GM19099 (cell line): ENCODE measurements around the gene SLC31A1.

Experiments used
- POLR2A ChIP-seq: IDR thresholded peaks from 3 replicates; pipeline ENCODE4 v1.6.1; 2011; ENCODE audit warnings: low read depth; ENCODE audit not compliant: insufficient read length; ENCODE audit errors: extremely low read depth

Gene SLC31A1

DNA sequence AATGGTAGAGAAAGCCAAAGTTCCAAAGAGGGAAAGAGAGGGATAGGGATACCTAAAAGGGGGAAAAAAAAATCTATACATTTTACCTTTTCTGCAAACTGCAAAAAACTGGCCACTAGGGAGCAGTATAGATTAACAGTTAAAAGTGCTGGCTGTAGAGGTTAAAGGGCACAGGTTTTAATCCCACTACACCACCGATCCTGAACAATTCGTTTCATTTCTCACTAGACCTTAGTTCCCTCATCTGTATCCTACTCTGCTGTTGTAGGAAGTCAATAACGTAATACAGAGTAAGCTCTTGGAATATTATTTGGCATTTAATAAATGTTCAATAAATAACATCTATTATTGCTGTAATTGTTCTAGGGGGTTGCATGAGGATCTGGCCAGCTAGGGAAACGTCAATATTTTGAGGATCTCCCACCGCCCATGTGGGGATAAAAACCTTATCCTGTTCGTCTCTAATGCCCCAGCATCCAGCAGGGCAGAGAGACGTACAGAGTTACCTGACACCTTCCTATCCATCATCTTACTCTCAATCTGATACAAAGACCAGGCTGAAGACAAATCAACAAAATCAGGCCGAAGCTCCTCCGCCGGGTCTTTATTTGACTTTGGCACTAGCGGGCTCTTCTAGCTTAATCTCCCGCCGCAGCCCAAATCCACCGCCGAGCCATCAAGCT is 53.3 kb downstream of the SLC31A1 start:
- no peak for TF ChIP-seq POLR2A

DNA sequence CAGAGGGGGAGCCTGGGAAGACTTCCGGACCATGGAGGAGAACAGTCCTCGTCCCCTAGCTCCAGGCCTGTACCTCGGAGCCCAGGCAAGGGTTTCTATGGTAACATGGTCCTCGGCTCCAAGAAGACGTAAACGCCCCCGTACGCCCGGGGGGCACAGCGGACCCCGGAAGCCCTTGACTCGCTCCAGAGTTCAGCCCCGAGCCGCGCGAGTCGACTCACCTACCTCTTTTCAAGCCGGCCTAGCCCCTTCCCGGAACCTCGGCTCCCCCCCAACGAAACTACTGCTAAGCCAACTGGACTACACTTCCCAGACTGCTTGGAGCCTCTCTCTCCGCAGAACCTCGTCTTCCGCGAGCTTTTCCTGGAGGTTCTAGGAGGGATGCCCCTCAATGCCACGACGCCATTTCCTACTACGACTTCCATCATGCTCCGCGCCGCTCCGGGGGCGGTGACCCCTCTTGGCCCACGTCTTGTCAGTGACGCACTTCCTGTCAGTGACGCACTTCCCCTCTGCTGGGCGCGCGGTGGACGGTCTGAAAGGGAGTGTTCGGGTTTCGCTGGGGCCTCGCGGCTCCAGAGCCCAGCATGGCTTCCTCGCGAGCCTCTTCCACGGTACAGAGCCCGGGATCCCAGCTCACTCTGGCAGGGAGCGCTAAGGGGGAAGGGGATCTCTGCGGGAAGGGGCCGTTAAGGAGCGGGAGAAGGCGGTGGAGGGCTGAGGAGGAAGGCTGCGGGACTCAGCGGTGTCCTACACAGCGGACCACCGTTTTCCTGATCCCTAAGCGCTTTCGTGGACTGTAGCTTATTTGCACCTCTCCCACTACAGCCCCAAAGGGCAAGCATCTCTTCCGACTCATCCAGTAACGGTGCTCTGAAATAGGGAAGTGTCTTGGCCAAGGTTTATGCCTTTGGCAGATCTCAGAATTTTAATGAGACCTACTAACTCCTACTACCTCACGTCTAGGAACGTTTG is 54.1 kb downstream of the SLC31A1 start, which contains the start of the genes CDC26 and PRPF4:
Gene CDC26 (minus strand): TSS at position 416 of the 975 bp plus-strand sequence. CDS start 3,065 bp downstream, outside the sequence.
Gene PRPF4 (plus strand): TSS at position 502 of the 975 bp plus-strand sequence. CDS start 86 bp downstream, at position 588.
- peak; percentile 94 for TF ChIP-seq POLR2A

DNA sequence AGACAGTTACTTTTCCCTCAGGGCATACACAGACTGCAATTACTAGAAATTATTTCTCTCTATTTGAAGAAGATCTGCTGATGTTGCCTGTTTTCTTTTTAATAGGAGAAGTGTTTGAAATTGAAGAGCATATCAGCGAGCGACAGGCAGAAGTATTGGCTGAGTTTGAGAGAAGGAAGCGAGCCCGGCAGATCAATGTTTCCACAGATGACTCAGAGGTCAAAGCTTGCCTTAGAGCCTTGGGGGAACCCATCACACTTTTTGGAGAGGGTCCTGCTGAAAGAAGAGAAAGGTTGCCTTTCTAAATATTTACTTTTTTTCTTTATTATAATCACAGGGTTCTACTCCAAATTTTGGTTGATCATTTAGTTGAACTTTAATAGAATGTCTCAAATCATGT is 57.5 kb downstream of the SLC31A1 start:
- no peak for TF ChIP-seq POLR2A

DNA sequence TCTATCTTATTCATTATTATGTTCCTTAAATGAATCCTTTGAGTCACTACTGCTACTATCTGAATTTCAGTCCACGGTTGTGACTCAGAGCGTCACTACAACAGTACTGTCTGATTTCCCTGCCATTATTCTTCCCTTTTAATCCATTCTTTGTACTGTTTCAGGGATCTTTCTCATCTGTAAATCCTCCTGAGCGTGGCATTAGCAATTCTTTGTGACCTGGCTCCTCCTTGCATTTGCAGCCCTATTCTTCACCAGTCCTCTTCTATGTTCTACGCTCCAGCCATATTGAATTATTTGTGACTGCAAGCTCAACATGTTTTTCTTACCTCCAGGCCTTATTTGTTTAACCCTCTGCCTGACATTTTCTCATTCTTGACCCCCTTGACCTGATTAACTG is 60.0 kb downstream of the SLC31A1 start:
- TF ChIP-seq POLR2A: no peak

DNA sequence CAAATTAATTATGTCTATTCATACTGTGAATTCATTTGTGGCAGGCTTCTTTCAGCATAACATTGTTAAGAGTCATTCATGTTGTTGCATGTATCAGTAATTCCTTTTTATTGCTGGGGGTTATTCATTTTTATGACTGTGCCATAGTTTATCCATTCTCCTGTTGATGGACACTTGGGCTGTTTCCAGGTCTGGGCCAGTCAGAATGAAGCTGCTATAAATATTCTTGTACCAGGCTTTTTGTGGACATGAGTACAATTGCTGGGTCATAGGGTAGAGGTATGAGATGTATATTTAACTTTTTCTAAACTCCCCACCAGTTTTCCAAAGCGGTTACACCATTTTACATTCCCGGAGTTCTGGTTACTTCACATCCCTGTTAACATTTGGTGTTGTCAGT is 67.7 kb downstream of the SLC31A1 start:
- no peak for TF ChIP-seq POLR2A

DNA sequence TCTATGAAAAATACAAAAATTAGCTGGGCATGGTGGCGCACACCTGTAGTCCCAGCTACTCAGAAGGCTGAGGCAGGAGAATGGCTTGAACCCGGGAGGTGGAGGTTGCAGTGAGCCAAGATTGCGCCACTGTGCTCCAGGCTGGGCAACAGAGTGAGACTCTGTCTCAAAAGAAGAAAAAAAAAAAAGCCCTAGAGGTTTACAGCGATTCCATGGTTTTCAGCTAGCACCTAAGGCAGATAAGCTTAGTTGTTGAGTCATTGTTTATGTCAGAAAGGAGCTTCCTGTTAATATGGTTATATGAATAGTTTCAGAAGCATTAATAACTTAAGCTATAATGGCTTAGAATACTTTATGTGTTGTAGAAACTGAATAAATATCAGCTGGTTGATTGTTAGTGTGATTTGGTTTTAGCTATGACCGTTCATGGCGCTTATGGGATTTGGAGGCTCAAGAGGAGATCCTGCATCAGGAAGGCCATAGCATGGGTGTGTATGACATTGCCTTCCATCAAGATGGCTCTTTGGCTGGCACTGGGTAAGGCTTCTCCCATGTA is 68.8 kb downstream of the SLC31A1 start:
- no peak for TF ChIP-seq POLR2A

DNA sequence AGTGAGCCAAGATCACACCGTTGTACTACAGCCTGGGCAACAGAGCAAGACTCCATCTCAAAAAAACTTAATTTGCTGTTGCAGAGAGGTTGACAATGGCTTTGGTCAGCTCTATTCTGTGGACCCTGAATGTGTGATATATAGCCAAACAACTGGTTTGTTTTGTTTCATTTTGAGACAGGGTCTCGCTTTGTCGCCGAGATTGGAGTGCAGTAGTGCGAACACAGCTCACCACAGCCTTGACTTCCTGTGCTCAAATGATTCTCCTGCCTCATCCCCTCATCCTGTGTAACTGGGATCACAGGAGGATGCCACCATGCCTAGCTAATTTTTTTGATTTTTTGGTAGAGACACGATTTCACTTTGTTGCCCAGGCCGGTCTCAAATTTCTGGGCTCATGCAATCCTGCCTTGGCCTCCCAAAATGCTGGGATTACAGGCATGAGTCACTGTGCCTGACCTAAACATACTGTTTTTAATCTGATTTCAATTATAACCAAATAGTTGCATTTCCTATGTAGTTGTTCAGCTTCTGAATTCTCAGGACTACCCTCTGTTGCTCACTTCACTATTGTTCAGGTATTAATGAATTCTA is 72.0 kb downstream of the SLC31A1 start:
- TF ChIP-seq POLR2A: no peak

DNA sequence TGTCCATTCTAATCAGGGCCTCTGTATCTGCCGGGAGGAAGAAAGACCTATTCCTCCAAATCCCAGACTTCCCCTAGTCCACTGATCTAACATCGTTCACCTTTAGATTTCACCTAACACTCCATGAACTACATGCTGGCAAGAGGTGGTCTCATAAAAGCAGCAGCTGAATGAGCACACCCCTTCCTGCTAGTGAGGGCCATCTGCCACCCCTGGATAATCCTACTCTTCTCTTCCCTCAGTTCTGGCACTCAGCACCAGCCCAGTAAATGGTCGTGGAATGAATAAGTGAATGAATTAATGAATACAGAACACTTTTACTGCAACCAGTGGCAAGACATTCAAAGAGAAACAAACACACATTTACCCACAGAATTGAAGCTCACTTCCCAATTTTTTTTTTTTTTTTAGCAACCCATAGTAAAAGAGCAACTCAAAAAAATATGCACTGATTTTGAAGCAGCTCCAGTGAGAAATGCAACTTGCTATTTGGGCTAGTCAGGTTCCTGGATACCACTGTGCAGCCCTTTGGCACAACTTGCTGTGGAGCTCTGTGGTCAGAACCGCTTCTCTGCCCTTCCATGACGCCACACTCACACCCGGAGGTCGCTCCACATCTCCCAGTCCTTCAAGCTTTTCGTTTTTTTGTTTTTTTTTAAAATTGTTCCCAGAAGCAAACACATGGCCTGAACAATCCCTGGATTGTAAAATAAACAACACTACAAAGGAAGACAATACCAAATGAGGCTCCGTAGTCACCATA is 75.6 kb downstream of the SLC31A1 start:
- TF ChIP-seq POLR2A: no peak

DNA sequence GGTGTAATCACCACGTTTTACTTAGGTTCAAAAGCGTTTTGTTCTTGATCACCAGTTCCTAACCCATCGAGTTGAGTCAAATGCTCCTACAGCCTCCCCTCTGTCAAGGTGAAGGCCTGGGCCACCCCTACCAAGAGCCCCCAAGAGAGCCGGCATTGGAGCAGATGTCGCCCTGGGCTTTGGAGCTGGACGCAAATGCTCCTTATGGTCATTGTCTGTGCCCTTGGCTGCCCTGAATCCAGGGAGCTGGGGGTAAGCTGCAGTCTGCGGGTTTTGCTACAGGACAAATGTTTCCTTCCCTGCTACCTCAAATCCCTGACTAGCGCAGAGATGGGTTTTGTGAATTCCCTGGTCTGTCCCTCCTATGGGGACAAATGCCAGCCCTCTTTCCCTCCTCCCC is 77.0 kb downstream of the SLC31A1 start:
- TF ChIP-seq POLR2A: no peak

DNA sequence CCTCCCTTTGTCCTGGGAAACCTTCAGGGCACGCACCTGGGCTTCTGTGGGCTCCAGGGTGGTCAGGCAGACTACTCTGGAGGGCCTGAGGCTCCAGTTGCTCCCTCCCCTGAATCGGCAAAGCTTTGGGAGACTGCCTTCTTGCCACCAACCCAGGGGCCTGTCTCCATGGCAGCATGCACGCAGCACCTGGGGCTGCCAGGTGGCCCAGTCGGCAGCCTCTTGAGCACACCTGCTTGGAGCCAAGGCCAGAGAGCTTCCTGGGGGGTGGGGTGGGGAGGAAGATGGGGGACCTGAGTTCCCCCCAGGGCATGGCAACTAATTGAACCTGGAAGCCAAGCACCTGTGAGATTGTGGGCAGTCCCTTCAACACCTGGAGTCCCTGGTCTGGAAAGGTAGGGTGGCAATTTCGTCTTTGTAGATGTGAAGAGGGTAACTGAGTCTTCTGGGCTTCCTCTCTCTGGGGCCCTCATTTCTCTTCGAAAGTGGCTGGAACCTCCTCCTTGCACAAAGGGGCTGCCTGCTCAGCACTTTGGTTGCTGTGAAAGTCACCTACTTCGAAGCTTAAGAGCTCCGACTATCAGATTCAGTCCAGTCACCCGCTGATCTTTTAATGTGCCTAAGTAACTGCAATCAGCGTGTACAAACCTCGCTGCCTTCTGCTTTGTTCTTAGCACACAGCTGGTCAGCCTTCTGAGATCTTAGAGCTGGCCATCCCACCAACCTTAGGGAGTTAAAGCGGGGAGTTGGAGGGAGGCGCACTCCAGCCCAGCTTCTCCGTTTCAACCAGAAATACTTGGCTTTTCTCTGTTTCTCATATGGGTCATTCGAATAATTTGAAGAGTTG is 77.8 kb downstream of the SLC31A1 start:
- TF ChIP-seq POLR2A: no peak

DNA sequence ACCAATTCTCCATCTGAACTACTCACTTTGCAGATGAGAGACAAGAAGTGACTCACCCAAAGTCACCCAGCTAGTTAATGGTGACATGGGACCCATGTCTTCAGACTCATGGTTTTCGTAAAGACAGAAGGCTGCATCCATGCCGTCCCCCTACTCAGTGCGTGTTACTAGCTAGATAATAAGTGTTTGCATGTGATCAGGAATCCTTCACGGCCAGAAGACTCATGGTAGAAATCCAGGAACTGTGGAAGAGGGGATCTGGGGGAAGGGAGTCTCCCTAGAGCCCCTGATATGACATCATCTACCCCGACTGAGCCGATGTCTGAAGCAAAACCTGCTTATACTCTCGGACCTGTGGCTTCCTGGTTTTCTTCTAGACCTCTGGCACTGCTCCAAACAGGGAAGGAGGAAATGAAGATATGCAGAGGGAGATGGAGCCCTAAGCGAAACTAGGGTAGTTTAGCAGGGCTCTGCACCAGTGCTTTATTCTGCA is 78.5 kb downstream of the SLC31A1 start:
- TF ChIP-seq POLR2A: no peak

DNA sequence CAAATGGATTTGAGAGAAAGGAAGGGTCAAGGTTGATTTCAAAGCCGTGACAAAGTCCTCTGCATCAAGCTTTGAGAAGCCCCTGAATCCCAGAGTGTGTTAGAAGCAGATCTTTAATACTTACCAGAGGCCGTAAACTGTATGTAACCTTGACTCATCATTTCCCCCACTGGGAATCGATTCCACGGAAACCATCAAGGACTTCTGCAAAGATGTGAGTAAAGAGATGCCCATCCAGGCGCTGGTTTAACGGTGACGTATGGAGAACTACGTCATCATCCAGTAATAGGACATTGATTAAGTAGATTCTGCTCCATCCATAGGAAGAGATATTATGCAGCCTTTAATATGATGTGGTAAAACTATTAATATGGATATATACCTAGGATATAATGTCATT is 80.2 kb downstream of the SLC31A1 start:
- TF ChIP-seq POLR2A: no peak

DNA sequence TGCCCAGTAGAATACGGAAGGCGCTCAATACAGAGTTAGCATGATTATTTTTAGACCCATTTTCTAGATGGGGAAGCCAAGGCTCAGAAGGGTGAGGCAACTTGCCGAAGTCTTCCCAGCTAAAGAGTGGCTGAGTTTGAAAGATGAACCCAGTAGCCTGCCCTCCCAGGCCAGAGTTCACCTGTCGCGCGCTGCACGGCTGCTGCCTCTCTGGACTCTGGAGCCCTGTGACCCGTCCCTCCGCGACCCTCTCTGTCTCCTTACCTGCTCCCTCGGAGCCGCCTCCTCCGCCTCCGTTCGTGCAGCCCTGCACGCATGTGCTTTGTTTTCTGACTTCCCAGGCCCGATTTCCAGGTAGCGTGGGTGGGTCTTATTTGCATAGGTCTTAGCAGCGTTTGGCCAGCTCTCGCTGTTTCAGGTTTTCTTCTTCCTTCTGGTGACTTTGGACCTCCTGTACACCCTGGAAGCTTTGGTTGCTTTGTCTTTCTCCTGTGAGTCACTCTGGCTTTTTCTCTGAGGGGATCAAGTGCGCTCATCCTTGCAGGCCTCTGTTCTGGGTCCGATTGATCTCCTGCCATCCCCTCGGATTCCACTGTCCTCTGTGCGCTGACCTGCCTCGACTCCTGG is 81.6 kb downstream of the SLC31A1 start, which contains the start of gene RNF183:
Gene RNF183 (minus strand): TSS at position 585 of the 627 bp plus-strand sequence. CDS start 5,192 bp downstream, outside the sequence.
- no peak for TF ChIP-seq POLR2A

DNA sequence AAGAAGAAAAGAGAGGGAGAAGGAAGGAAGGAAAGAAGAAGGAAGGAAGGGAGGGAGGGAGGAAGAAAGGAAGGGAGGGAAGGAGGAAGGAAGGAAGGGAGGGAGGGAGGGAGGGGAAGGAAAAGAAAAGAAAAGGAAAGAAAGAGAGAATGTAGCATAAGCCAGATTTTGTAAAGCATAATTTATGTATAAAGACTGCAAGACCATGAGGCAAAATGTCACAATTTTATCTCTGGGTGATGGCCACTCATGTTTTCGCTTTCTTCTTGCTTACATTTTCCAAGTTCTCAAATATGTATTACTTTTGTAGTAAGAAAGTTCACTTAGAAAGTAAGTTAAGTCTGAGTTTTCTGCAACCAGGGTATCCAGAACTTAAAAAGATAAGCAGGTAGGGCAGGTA is 85.2 kb downstream of the SLC31A1 start:
- no peak for TF ChIP-seq POLR2A
